ENCODE results near the gene SLC29A1. TPM values are rescaled to one million over a fixed set of nuclear protein-coding genes. Genes with fewer than 3 reads are reported as not detected.

SLC29A1 gene
- total RNA-seq, 1 donor from 2014 or later = 221 TPM

- no peak for DNase-seq (ENCODE audit: low spot score)
These were observed 6.6 kb upstream of the SLC29A1 start, which contains the start of gene MYMX for GRCh38 chr6:44216677-44217331. MYMX (plus strand) TSS chr6:44216926; CDS start chr6:44217472, 546 bp downstream.

GRCh38 chr6:44217332-44218143 is 5.9 kb upstream of the SLC29A1 start:
- TF ChIP-seq CTCF (IDR thresholded peaks at IDR 0.05) = no peak
- peaks cover 48% of the 10 kb centered on the region for H3K4me1 Mint-ChIP-seq (ENCODE audit: low read depth)
- no peaks in the 10 kb centered on the region for H3K9me3 Mint-ChIP-seq (ENCODE audit: low read depth)
- no peak for DNase-seq (ENCODE audit: low spot score)
- H3K27ac Mint-ChIP-seq (ENCODE audit: unreplicated experiment) = no peak overlapping the region
- no peaks in the 10 kb centered on the region for H3K36me3 Mint-ChIP-seq (ENCODE audit: low read depth)
- H3K27me3 Mint-ChIP-seq (ENCODE audit: low read depth) = no peaks in the 10 kb centered on the region
- H3K4me3 Mint-ChIP-seq (ENCODE audit: unreplicated experiment) = no peak overlapping the region

More at GRCh38 chr6:44216677-44217331, 6.6 kb upstream of the SLC29A1 start, which contains the start of gene MYMX:
- Mint-ChIP-seq H3K4me1 (ENCODE audit: low read depth) (peaks cover 41% of the 10 kb centered on the region), H3K9me3 (ENCODE audit: low read depth) (no peaks in the 10 kb centered on the region), H3K36me3 (ENCODE audit: low read depth) (no peaks in the 10 kb centered on the region), H3K27ac (ENCODE audit: unreplicated experiment) (no peak within 1 kb of the TSS), H3K4me3 (ENCODE audit: unreplicated experiment) (no peak within 1 kb of the TSS), H3K27me3 (ENCODE audit: low read depth) (no peaks in the 10 kb centered on the region)
- no peak for TF ChIP-seq CTCF (IDR thresholded peaks at IDR 0.05)

GRCh38 chr6:44219053-44219814 is 4.2 kb upstream of the SLC29A1 start:
- DNase-seq (ENCODE audit: low spot score) = no peak
- Mint-ChIP-seq H3K27me3 (ENCODE audit: low read depth) (no peaks in the 10 kb centered on the region), H3K4me1 (ENCODE audit: low read depth) (peaks cover 59% of the 10 kb centered on the region), H3K36me3 (ENCODE audit: low read depth) (no peaks in the 10 kb centered on the region), H3K4me3 (ENCODE audit: unreplicated experiment) (peak overlapping the region; percentile 77), H3K9me3 (ENCODE audit: low read depth) (no peaks in the 10 kb centered on the region), H3K27ac (ENCODE audit: unreplicated experiment) (peak overlapping the region; percentile 100)
- TF ChIP-seq CTCF (IDR thresholded peaks at IDR 0.05) = no peak

GRCh38 chr6:44219815-44220784 is 3.3 kb upstream of the SLC29A1 start:
- peaks cover 68% of the 10 kb centered on the region for H3K4me1 Mint-ChIP-seq (ENCODE audit: low read depth)
- H3K4me3 Mint-ChIP-seq (ENCODE audit: unreplicated experiment) = peak overlapping the region; percentile 77
- no peaks in the 10 kb centered on the region for H3K36me3 Mint-ChIP-seq (ENCODE audit: low read depth)
- no peak for DNase-seq (ENCODE audit: low spot score)
- H3K9me3 Mint-ChIP-seq (ENCODE audit: low read depth) = no peaks in the 10 kb centered on the region
- H3K27me3 Mint-ChIP-seq (ENCODE audit: low read depth) = no peaks in the 10 kb centered on the region
- peak; percentile 25 for TF ChIP-seq CTCF (IDR thresholded peaks at IDR 0.05)
- H3K27ac Mint-ChIP-seq (ENCODE audit: unreplicated experiment) = peak overlapping the region; percentile 100
